AG09319 (cell line): ENCODE results near the gene EHHADH.

Experiments used
- DNase-seq: peaks from one replicate; pipeline ENCODE4 v3.0.0-alpha.2; 2010; ENCODE audit warnings: low read depth; ENCODE audit errors: extremely low read depth
- CTCF ChIP-seq: IDR thresholded peaks from 2 replicates; pipeline ENCODE4 v1.5.1; 2011; ENCODE audit warnings: low read depth, mild to moderate bottlenecking, inconsistent platforms, low read length, moderate library complexity

Gene EHHADH

GRCh38 chr3:185172086-185173049 lies 81.5 kb downstream of the EHHADH start:
- DNase-seq: no peak
- TF ChIP-seq CTCF: no peak

- DNase-seq: no peak
- TF ChIP-seq CTCF: no peak
These were observed 89.2 kb downstream of the EHHADH start for GRCh38 chr3:185164428-185165217.

- no peak for TF ChIP-seq CTCF
- DNase-seq: no peak
These were observed 91.2 kb downstream of the EHHADH start for GRCh38 chr3:185162634-185163033.

- TF ChIP-seq CTCF: no peak
- no peak for DNase-seq
These were observed 92.1 kb downstream of the EHHADH start for GRCh38 chr3:185161761-185162160.

DNA sequence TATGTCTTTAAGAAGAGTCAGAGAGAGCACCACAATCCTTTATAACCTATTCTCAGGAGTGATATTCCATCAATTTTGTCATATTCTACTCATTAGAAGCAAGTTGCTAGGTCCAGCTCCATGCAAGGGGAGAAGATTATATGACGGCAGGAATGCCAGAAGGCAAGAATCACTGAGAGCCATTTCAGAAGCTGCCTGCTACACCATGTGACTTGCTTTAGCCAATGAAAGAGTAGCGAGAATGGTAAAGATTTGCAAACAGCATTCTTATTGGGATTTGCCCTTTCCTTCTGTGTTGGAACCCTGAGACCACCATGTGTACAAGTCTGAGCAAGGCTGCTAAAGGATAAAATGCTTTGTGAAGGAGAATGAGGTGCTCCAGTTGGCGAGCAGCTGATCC lies 96.5 kb downstream of the EHHADH start:
- no peak for DNase-seq
- no peak for TF ChIP-seq CTCF

- no peak for TF ChIP-seq CTCF
These were observed 98.2 kb downstream of the EHHADH start for GRCh38 chr3:185155678-185156077.

More at GRCh38 chr3:185155678-185156077, 98.2 kb downstream of the EHHADH start:
- no peak for DNase-seq
